HUDEP-2 (cell line): Measurements from ENCODE around the gene R3HCC1L.

ENCODE experiments used
- DNase-seq, 76 experiments: peaks; one replicate each; lab custom pipeline; 2025; ENCODE audit not compliant: unreplicated experiment in 76 of 76; lab: John Stamatoyannopoulos, UW

R3HCC1L gene

DNA sequence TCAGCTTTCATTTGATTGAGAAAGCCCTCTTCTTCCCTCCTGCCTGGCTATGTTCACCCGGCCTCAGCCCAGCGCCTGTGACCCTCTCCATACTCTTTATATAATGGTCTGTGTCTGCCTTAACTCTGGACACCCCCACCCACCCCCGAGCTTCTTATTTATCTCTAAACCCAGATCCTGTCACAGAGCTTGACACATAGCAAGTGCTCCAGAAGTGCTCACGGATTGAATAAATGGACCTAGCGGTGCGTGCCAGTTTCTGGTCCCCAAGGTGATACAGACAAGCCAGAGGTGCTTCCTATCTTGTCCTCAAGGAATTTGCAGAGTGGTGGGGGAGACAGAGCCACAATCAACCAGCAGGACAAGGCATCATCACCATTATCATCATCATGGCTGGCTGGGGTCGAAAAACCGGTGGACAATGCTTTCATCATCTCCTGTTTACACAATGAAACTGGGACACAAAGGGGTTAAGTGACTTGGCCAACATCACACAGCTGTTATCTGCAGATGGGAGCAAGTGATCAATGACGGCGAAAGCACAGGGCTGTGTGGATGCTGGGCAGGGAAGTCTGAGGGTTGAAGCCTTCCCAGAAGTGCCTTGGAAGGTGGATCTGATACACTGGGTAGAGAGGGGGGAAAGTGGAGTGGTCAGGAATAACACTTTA lies 135.8 kb downstream of the R3HCC1L start:
- no peak for DNase-seq

DNA sequence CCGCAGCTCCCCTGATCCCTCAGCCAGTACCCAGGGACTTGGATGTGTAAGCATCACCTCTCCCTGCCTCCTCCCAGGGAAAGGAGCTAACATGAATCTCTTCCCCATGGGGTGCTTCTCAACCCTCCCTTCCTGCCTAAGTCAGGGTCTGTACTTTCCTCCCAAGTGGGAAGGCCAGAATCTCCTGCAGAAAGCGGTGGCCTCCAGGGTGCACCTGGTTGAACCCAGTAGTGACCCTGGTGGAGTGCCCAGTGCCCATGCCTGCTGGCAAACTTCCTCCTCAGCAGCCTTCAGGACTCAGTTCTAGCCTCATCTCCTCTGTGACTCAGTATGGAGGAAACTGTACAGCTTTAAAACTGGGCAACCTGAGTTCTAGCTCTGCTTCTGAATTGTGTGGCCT lies 136.3 kb downstream of the R3HCC1L start:
- DNase-seq: no peak

DNA sequence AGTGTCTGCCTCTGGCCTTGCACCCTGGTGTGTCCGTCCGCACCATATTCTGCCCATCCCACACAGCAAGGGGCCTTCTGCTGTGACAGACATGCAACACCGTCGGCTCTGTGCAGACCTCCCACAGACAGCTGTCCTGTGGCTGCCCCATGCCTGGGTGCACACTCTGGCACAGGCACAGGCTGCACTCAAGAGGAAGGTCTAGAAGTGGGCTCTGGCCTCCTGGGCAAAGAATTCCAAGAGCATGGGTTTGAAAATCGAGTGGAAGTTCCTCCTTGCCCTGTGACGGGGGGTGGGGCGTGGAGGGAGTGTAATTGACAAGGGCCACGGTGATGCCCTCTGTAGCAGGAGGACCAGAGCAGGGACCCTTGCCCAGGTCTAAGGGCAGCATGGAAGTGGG lies 137.8 kb downstream of the R3HCC1L start:
- DNase-seq: no peak

- no peak for DNase-seq
Measured at GRCh38 chr10:98272656-98273055, 138.2 kb downstream of the R3HCC1L start.

GRCh38 chr10:98273057-98273850 lies 138.8 kb downstream of the R3HCC1L start:
- DNase-seq: no peak

GRCh38 chr10:98274562-98274961 lies 140.1 kb downstream of the R3HCC1L start:
- no peak for DNase-seq

- no peak for DNase-seq
Measured at GRCh38 chr10:98276311-98276710, 141.9 kb downstream of the R3HCC1L start.

- DNase-seq: no peak
Measured at GRCh38 chr10:98285416-98285815, 151.0 kb downstream of the R3HCC1L start.

GRCh38 chr10:98286419-98286818 lies 152.0 kb downstream of the R3HCC1L start:
- no peak for DNase-seq

DNA sequence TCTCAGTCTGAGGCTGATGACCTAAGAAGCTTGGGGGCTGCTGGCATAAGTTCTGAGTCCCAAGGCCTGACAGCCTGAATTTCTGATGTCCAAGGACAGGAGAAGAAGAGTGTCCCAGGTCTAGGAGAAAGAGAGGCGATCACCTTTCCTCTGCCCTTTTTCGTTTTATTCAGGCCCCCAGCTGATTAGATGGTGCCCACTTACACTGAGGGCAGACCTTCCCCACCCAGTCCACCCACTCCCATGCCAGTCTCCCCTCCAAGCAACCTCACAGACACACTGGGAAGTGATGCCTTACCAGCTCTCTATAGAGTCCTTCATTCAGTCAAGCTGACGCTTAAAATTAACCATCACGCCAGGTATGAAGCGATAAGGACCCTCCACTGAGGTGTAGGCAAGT lies 152.9 kb downstream of the R3HCC1L start:
- DNase-seq: no peak

DNA sequence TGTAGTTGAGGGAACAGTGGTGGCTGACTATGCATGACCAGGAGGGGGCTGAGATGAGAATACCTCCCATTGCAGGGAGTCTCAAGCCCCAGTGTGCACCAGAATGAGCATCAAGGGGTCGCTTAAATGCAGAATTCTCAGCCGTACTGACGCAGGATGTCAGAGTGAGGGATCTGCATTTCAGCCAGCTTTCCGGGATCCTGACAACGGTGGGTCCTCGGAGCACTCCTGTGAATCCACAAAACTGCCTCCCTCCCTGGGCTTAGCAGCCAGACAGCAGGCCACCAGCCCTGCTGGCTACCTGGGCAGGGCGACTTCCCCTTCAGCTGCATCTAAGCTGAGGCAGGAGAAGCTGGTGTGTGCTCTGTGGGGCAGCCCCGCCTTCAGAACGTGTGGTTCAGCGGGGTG lies 155.3 kb downstream of the R3HCC1L start:
- DNase-seq: no peak

- DNase-seq: no peak
Measured at GRCh38 chr10:98292971-98293370, 158.5 kb downstream of the R3HCC1L start.

GRCh38 chr10:98293550-98294269 lies 159.3 kb downstream of the R3HCC1L start:
- DNase-seq: no peak

DNA sequence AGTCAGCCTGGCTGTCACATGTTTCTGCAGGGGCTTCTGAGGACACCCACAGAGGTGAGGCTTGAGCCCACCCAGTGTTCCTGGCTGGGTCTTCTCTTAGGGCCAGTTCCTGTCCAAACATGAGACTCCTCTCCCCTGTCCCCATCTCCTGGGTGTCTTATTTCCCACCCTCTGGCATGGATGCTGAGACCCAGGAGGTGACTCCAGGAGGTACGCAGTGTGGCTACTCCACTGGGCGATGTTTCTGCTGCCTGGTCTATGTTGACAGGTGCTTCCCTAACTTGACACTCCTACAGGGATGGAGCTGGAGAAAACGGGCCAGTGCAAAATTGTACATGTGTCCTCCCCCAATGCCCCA lies 159.8 kb downstream of the R3HCC1L start:
- DNase-seq: no peak
